ENCODE results near the gene MTUS2. TPM values are rescaled to one million over a fixed set of nuclear protein-coding genes. Genes with fewer than 3 reads are reported as not detected.

Gene MTUS2
- total RNA-seq, 1 experiment from 2014 or later, result 0.11 TPM

DNA sequence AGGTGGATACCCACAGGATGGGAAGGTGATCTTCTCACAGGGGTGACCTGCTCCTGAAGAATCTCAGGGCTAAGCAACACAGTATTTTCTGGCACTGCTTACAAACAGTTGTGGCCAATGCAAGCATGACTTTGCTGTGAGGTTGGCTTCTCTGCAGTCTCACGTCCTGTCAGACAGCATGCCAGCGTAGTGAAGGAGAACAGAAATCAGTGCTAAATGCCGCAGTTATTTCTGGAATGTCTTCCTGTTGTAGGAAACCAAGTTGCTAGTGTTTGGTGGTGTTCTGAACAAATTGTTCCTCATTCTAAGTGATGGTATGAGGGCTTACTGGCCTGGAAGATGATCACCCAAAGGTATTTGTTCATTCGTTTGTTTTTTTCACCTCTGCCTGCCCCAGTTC, 320.1 kb downstream of the MTUS2 start:
- TF ChIP-seq EZH2 (IDR thresholded peaks at IDR 0.05; ENCODE audit: borderline replicate concordance, low read depth, low read length, poor library complexity, severe bottlenecking), result no peak
- TF ChIP-seq, protein P1, sequence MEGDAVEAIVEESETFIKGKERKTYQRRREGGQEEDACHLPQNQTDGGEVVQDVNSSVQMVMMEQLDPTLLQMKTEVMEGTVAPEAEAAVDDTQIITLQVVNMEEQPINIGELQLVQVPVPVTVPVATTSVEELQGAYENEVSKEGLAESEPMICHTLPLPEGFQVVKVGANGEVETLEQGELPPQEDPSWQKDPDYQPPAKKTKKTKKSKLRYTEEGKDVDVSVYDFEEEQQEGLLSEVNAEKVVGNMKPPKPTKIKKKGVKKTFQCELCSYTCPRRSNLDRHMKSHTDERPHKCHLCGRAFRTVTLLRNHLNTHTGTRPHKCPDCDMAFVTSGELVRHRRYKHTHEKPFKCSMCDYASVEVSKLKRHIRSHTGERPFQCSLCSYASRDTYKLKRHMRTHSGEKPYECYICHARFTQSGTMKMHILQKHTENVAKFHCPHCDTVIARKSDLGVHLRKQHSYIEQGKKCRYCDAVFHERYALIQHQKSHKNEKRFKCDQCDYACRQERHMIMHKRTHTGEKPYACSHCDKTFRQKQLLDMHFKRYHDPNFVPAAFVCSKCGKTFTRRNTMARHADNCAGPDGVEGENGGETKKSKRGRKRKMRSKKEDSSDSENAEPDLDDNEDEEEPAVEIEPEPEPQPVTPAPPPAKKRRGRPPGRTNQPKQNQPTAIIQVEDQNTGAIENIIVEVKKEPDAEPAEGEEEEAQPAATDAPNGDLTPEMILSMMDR (conservative IDR thresholded peaks at IDR 0.05; ENCODE audit: low read depth, low read length), result no peak
- intact Hi-C loops (cut with micrococcal nuclease; ENCODE audit: unreplicated experiment), result no loop called here
- H3K27ac ChIP-seq (ENCODE audit: low read depth, low read length, poor library complexity, severe bottlenecking), result no peak overlapping the region
- peaks cover 5% of the 10 kb centered on the region for H3K9me3 ChIP-seq (ENCODE audit: low read depth, low read length, poor library complexity, severe bottlenecking)
- BruUV-seq (replicated peaks), result no TSS peak
- no peaks in the 10 kb centered on the region for H3K4me1 ChIP-seq (ENCODE audit: insufficient read depth, low read length, poor library complexity, severe bottlenecking)
- no peak overlapping the region for H3K4me3 ChIP-seq (ENCODE audit: low read depth, low read length, poor library complexity, severe bottlenecking)
- ChIA-PET POLR2A (ENCODE audit: low non-redundant PET) (no interaction called here), CTCF (no interaction called here)
- no peaks in the 10 kb centered on the region for H3K36me3 ChIP-seq (ENCODE audit: insufficient read depth, low read length, poor library complexity, severe bottlenecking)
- no peaks in the 10 kb centered on the region for H3K27me3 ChIP-seq (replicated peaks; ENCODE audit: insufficient read depth, low read depth, low read length, poor library complexity)
- DNase-seq (ENCODE audit: low spot score), result no peak

DNA sequence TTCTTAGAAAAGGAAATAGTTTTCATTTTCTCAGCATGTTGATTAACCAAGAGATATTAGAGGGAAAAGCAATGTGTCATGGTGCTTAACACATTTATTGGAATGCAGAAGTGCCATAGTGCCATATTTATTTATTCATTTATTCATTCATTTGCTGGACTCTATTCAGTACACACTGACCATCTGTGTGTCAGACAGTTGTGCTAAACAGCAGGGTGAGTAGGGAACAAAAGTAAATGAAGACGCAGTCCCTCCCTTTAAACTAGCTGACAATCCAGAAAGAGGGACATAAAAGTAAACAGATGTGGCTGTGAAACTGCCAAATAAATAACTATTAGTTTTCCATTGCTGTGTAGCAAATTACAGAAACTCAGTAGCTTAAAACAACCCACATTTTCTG, 323.7 kb downstream of the MTUS2 start:
- no peak overlapping the region for H3K27ac ChIP-seq (ENCODE audit: low read depth, low read length, poor library complexity, severe bottlenecking)
- TF ChIP-seq, protein P1 (conservative IDR thresholded peaks at IDR 0.05; ENCODE audit: low read depth, low read length), result no peak
- TF ChIP-seq EZH2 (IDR thresholded peaks at IDR 0.05; ENCODE audit: borderline replicate concordance, low read depth, low read length, poor library complexity, severe bottlenecking), result no peak
- DNase-seq (ENCODE audit: low spot score), result no peak
- H3K4me1 ChIP-seq (ENCODE audit: insufficient read depth, low read length, poor library complexity, severe bottlenecking), result no peaks in the 10 kb centered on the region
- BruUV-seq (replicated peaks), result no TSS peak
- ChIA-PET POLR2A (ENCODE audit: low non-redundant PET) (no interaction called here), CTCF (no interaction called here)
- intact Hi-C loops (cut with micrococcal nuclease; ENCODE audit: unreplicated experiment), result no loop called here
- no peaks in the 10 kb centered on the region for H3K27me3 ChIP-seq (replicated peaks; ENCODE audit: insufficient read depth, low read depth, low read length, poor library complexity)
- no peaks in the 10 kb centered on the region for H3K9me3 ChIP-seq (ENCODE audit: low read depth, low read length, poor library complexity, severe bottlenecking)
- no peaks in the 10 kb centered on the region for H3K36me3 ChIP-seq (ENCODE audit: insufficient read depth, low read length, poor library complexity, severe bottlenecking)
- no peak overlapping the region for H3K4me3 ChIP-seq (ENCODE audit: low read depth, low read length, poor library complexity, severe bottlenecking)

DNA sequence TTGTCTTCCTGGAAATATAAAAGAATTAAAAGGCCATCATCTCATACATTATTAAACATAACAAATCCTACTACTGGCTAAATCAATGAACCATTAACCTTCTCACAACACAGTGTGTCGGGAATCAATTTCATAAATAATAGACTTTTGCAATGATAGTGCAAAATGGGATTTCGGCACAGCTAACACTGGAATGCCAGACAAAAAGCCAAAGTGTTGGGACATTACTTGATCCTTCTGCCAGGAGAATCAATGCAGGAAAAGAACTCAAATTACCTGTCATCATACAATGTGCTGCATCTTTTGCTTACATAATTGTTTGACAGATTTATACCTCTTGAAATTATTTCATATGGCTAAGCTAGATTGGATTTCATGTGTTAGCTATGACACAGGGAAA, 334.3 kb downstream of the MTUS2 start:
- Histone ChIP-seq H3K36me3 (ENCODE audit: insufficient read depth, low read length, poor library complexity, severe bottlenecking) (no peaks in the 10 kb centered on the region), H3K4me1 (ENCODE audit: insufficient read depth, low read length, poor library complexity, severe bottlenecking) (no peaks in the 10 kb centered on the region), H3K27me3 (replicated peaks; ENCODE audit: insufficient read depth, low read depth, low read length, poor library complexity) (peaks cover 23% of the 10 kb centered on the region), H3K27ac (ENCODE audit: low read depth, low read length, poor library complexity, severe bottlenecking) (no peak overlapping the region), H3K4me3 (ENCODE audit: low read depth, low read length, poor library complexity, severe bottlenecking) (no peak overlapping the region), H3K9me3 (ENCODE audit: low read depth, low read length, poor library complexity, severe bottlenecking) (no peaks in the 10 kb centered on the region)
- intact Hi-C loops (cut with micrococcal nuclease; ENCODE audit: unreplicated experiment), result no loop called here
- ChIA-PET CTCF (no interaction called here), POLR2A (ENCODE audit: low non-redundant PET) (interaction anchor here (0.6 kb wide), 1 partner anchor 277 kb away, joined by 3 read pairs; no protein-coding TSS in a partner anchor)
- DNase-seq (ENCODE audit: low spot score), result no peak
- BruUV-seq (replicated peaks), result no TSS peak
- TF ChIP-seq EZH2 (IDR thresholded peaks at IDR 0.05; ENCODE audit: borderline replicate concordance, low read depth, low read length, poor library complexity, severe bottlenecking), result no peak
- TF ChIP-seq, protein P1 (conservative IDR thresholded peaks at IDR 0.05; ENCODE audit: low read depth, low read length), result no peak
